Endothelial cell of umbilical vein (primary cell): ENCODE results near the gene RING1. TPM values are rescaled to one million over a fixed set of nuclear protein-coding genes. Genes with fewer than 3 reads are reported as not detected.

Source experiments
- BruUV-seq: library from RNA; stranded (reverse); fragments of 400-500 nt; replicated peaks from 2 replicates; lab custom pipeline; 2021; lab: Mats Ljungman, UMichigan
- CTCF ChIA-PET: fragments of 300-600, 350-600 bp; sonication (Branson Sonifier 250); formaldehyde crosslinking; loops from one replicate; lab custom pipeline; 2021; ENCODE audit warnings: antibody characterized with exemption, inconsistent platforms; lab: Charles Lee
- POLR2A ChIA-PET: fragments of 300-600, 350-600 bp; sonication (Branson Sonifier 250); formaldehyde crosslinking; loops from one replicate; lab custom pipeline; 2021; ENCODE audit warnings: antibody characterized with exemption, inconsistent platforms; lab: Charles Lee
- DNase-seq: peaks from one replicate; pipeline ENCODE4 v3.0.0-alpha.2; 2011; ENCODE audit warnings: low read depth, low spot score
- FAIRE-seq: peaks from 2 replicates; lab custom pipeline; 2011; peaks lifted over from hg19 to GRCh38; lab: Jason Lieb, UNC
- H2AFZ ChIP-seq: 2 replicates; pipeline ENCODE4 v1.6.0; 2012; ENCODE audit warnings: low read depth, low read length, control low read depth, inconsistent platforms
- H3K27ac ChIP-seq: 2 replicates; pipeline ENCODE4 v1.5.1; 2011; ENCODE audit warnings: low read depth, mild to moderate bottlenecking, control low read depth, low read length, moderate library complexity; ENCODE audit not compliant: insufficient read depth
- H3K27me3 ChIP-seq, 2 experiments: 2 replicates each; pipeline versions ENCODE4 v1.6.0 to v1.6.1; 2011; ENCODE audit warnings: low read length in 2 of 2, mixed read lengths in 1 of 2; ENCODE audit not compliant: control insufficient read depth in 2 of 2, insufficient read depth in 2 of 2
- H3K36me3 ChIP-seq, 2 experiments: 2 replicates in 1 of 2; 3 replicates in 1 of 2; pipeline ENCODE4 v1.5.1; 2011; ENCODE audit warnings: low read length in 2 of 2, mild to moderate bottlenecking in 1 of 2, moderate library complexity in 1 of 2; ENCODE audit not compliant: control insufficient read depth in 2 of 2, insufficient read depth in 2 of 2; ENCODE audit errors: extremely low read depth in 1 of 2
- H3K4me1 ChIP-seq: 3 replicates; pipeline ENCODE4 v1.5.1; 2011; ENCODE audit warnings: mild to moderate bottlenecking, low read length; ENCODE audit not compliant: control insufficient read depth, insufficient read depth; ENCODE audit errors: extremely low read depth
- H3K4me2 ChIP-seq: 2 replicates; pipeline ENCODE4 v1.6.1; 2011; ENCODE audit warnings: low read length, control low read depth, mixed read lengths; ENCODE audit not compliant: insufficient read depth
- H3K4me3 ChIP-seq, 3 experiments: fragments of 200-600 bp in 1 of 3; sonication (generic), shearing (Covaris generic) in 1 of 3; replicated peaks in 1 of 3; 2 replicates each; pipeline ENCODE4 v1.5.1; 2011 to 2016; ENCODE audit warnings: control low read depth in 3 of 3, low read length in 3 of 3, mild to moderate bottlenecking in 2 of 3, inconsistent platforms in 1 of 3, low read depth in 1 of 3, moderate library complexity in 1 of 3; ENCODE audit not compliant: insufficient read depth in 1 of 3
- H3K79me2 ChIP-seq: 2 replicates; pipeline ENCODE4 v1.6.0; 2012; ENCODE audit warnings: low read length, inconsistent platforms; ENCODE audit not compliant: control insufficient read depth, insufficient read depth
- H3K9ac ChIP-seq: replicated peaks from 2 replicates; pipeline ENCODE3; 2011; ENCODE audit warnings: low read length, control low read depth; ENCODE audit not compliant: insufficient read depth; ENCODE audit errors: extremely low read depth
- H3K9me1 ChIP-seq: replicated peaks from 3 replicates; pipeline ENCODE4 v1.6.0; 2011; ENCODE audit warnings: mild to moderate bottlenecking, low read length; ENCODE audit not compliant: control insufficient read depth, insufficient read depth; ENCODE audit errors: extremely low read depth
- H3K9me3 ChIP-seq: replicated peaks from 2 replicates; pipeline ENCODE4 v1.5.1; 2012; ENCODE audit warnings: low read length, inconsistent platforms; ENCODE audit not compliant: control insufficient read depth, insufficient read depth
- H4K20me1 ChIP-seq: replicated peaks from 2 replicates; pipeline ENCODE3; 2011; ENCODE audit warnings: mild to moderate bottlenecking, low read length; ENCODE audit not compliant: control insufficient read depth, insufficient read depth; ENCODE audit errors: extremely low read depth
- EZH2 ChIP-seq: IDR thresholded peaks from 2 replicates; pipeline ENCODE4 v1.6.1; 2012; ENCODE audit warnings: borderline replicate concordance, low read depth, mild to moderate bottlenecking, moderate library complexity, low read length, inconsistent platforms; ENCODE audit not compliant: severe bottlenecking
- FOS ChIP-seq: IDR thresholded peaks from 2 replicates; pipeline ENCODE4 v1.6.1; 2011; ENCODE audit warnings: mild to moderate bottlenecking, low read length, moderate library complexity, borderline replicate concordance; ENCODE audit not compliant: insufficient read depth
- GATA2 ChIP-seq: IDR thresholded peaks from 2 replicates; pipeline ENCODE4 v1.7.0; 2011; ENCODE audit warnings: low read depth, mild to moderate bottlenecking, moderate library complexity, mixed read lengths, low read length; ENCODE audit not compliant: insufficient read length, insufficient read depth
- JUN ChIP-seq: IDR thresholded peaks from 2 replicates; pipeline ENCODE4 v1.6.1; 2011; ENCODE audit warnings: borderline replicate concordance, low read depth; ENCODE audit not compliant: insufficient read length, insufficient read depth
- MYC ChIP-seq: IDR thresholded peaks from one replicate; pipeline ENCODE4 v1.6.1; 2011; ENCODE audit warnings: mild to moderate bottlenecking, low read depth, low read length
- POLR2A ChIP-seq: IDR thresholded peaks from 2 replicates; pipeline ENCODE4 v1.6.1; 2012; ENCODE audit warnings: low read depth, mild to moderate bottlenecking, control low read depth, low read length
- POLR2AphosphoS5 ChIP-seq: IDR thresholded peaks from 2 replicates; pipeline ENCODE4 v1.6.1; 2012; ENCODE audit warnings: low read depth, mild to moderate bottlenecking, control low read depth, low read length, moderate library complexity; ENCODE audit not compliant: insufficient read depth
- dilution Hi-C: fragments of 300-500 bp; cut with MboI; formaldehyde crosslinking; loops from one replicate; pipeline ENCODE4 v1.15.0; 2019; ENCODE audit warnings: low sequenced_read_pairs; ENCODE audit not compliant: extremely low pct_ligation_motif_present
- intact Hi-C: fragments of 100-400 bp; cut with micrococcal nuclease; formaldehyde crosslinking; loops from one replicate; pipeline ENCODE4 v1.10.0; 2022
- polyA plus RNA-seq, 4 experiments: library from polyadenylated mRNA; depleted of rRNA in 3 of 4; stranded (reverse) in 3 of 4; unstranded in 1 of 4; fragments of >200 nt; gene quantifications; 2 replicates each; pipeline versions ENCODE4 v1.2.1 to v1.2.3, GENCODE V29; 2011 to 2012; ENCODE audit warnings: missing spikeins in 1 of 4
- total RNA-seq: library from RNA; stranded (reverse); gene quantifications from 2 replicates; pipeline ENCODE4 v1.2.3, GENCODE V29; 2021
- TF ChIP-seq, protein P1 (sequence below): IDR thresholded peaks from 2 replicates; pipeline ENCODE4 v1.6.1; 2011; ENCODE audit not compliant: insufficient read depth, insufficient read length
- TF ChIP-seq, protein P2 (sequence below), 2 donors: IDR thresholded peaks; 1 replicate in 1 of 2; 2 replicates in 1 of 2; pipeline ENCODE4 v1.5.1; 2011; ENCODE audit warnings: low read length in 2 of 2, mild to moderate bottlenecking in 2 of 2, moderate library complexity in 2 of 2, control low read depth in 1 of 2, inconsistent platforms in 1 of 2, low read depth in 1 of 2; ENCODE audit not compliant: insufficient read depth in 1 of 2; ENCODE audit errors: extremely low read depth in 1 of 2

The RING1 gene
- total and polyA plus RNA-seq, 2 donors (not counting 3 experiments of a cell fraction or from before 2014, with no cell fraction given), result 26.8 to 27.9 TPM

DNA sequence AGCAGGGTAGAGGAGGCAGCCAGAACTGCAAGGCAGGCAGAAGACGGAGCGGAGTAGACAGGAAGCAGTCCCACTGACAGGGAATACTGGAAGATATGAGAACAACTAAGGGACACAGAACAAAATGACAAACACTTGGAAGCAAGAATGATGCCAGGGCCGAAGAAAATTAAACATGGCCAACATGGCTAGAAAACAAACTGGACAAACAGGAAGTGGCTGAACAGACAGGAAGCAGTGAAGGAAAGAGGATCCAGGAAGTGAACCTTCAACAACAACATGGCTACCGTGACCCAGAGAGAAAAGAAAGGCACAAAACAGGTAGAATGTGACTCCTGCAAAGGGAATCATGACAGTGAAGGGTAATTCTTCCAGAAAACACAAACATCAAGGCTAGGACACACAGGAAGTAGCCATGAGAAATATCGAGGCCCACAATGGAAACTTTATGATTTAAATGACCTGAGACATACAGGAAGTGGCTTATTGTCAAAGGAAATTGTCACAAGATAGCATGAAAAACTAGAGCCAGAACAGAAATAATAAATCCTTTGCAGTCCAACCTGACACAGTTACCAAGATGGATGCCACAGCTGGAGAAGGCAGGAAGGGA, 25.1 kb upstream of the RING1 start:
- Histone ChIP-seq H3K4me3 (no peak overlapping the region), H3K27me3 (peaks cover 0 to 7% of the 10 kb centered on the region in 2 experiments), H3K36me3 (no peaks in the 10 kb centered on the region), H3K4me2 (no peak overlapping the region), H4K20me1 (no peaks in the 10 kb centered on the region), H3K9ac (no peak overlapping the region), H3K9me3 (no peaks in the 10 kb centered on the region), H3K79me2 (no peaks in the 10 kb centered on the region), H3K4me1 (peaks cover 7% of the 10 kb centered on the region), H3K9me1 (no peaks in the 10 kb centered on the region), H2AFZ (peak overlapping the region; percentile 98), H3K27ac (no peak overlapping the region)
- FAIRE-seq (peak; percentile 43), DNase-seq (no peak)
- TF ChIP-seq, protein P1, sequence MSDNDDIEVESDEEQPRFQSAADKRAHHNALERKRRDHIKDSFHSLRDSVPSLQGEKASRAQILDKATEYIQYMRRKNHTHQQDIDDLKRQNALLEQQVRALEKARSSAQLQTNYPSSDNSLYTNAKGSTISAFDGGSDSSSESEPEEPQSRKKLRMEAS, result no peak
- no peak for TF ChIP-seq GATA2
- no peak for TF ChIP-seq POLR2AphosphoS5
- no peak for TF ChIP-seq POLR2A
- TF ChIP-seq MYC, result no peak
- no peak for TF ChIP-seq JUN
- TF ChIP-seq FOS, result no peak
- TF ChIP-seq, protein P2, sequence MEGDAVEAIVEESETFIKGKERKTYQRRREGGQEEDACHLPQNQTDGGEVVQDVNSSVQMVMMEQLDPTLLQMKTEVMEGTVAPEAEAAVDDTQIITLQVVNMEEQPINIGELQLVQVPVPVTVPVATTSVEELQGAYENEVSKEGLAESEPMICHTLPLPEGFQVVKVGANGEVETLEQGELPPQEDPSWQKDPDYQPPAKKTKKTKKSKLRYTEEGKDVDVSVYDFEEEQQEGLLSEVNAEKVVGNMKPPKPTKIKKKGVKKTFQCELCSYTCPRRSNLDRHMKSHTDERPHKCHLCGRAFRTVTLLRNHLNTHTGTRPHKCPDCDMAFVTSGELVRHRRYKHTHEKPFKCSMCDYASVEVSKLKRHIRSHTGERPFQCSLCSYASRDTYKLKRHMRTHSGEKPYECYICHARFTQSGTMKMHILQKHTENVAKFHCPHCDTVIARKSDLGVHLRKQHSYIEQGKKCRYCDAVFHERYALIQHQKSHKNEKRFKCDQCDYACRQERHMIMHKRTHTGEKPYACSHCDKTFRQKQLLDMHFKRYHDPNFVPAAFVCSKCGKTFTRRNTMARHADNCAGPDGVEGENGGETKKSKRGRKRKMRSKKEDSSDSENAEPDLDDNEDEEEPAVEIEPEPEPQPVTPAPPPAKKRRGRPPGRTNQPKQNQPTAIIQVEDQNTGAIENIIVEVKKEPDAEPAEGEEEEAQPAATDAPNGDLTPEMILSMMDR (IDR thresholded peaks at IDR 0.05; ENCODE audit: extremely low read depth in 1 of 2, insufficient read depth in 1 of 2, low read depth in 1 of 2, low read length in 2 of 2), result no peak
- TF ChIP-seq EZH2, result no peak
- intact Hi-C loops (no loop called here), dilution Hi-C loops (no loop called here)
- CTCF ChIA-PET, result no interaction called here
- no TSS peak for BruUV-seq
- POLR2A ChIA-PET, result interaction anchor here (0.6 kb wide), 1 partner anchor 117 kb away, joined by 4 read pairs; no protein-coding TSS in a partner anchor
